Measurements from ENCODE around the gene FAIM2. TPM values are rescaled to one million over a fixed set of nuclear protein-coding genes. Genes with fewer than 3 reads are reported as not detected.
"Not testable (repeated sequence)": the region's sequence is repeated elsewhere in the genome, so short reads cannot be mapped to it uniquely, and the experiment has no call there.

FAIM2 gene
- total RNA-seq, 5 donors from 2014 or later (not counting 1 experiment from before 2014, with no cell fraction given): 0.25 to 0.30 TPM; not detected in 3

DNA sequence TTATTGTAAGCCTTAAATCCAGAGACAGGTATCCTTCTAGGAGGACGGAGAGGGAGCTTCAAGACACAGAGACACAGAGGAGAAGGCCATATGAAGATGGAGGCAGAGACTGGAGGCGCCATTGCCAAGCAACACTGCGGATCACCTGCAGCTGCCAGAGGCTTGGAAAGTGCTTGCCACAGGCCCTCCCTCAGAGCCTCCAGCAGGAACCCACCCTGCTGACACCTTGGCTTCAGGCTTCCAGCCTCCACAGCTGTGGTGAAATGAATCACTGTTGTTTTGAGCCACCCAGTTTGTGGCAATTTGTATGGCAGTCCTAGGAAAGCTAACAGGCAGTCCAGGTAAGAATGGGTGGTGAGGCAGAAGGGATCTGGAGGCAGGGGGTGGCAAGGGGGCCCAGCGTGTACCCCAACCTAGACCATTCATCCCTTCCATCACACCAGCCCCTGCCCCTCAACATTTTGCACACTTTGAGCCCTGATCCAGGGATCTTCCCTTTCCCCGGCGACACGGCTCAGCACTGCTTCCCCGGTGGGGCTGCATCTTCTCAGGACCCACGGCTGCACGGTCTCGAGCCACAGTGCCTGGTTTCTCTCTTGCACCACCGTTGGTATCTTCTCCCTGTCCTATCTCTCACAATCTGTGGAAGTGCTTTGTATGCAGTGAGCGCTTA, 38.5 kb downstream of the FAIM2 start:
- Histone ChIP-seq H3K27ac (ENCODE audit: low read length) (no peak overlapping the region), H3K36me3 (ENCODE audit: control insufficient read depth in 2 of 2, extremely low read depth in 1 of 2, insufficient read depth in 1 of 2, low read length in 1 of 2) (no peaks in the 10 kb centered on the region), H3K27me3 (replicated peaks in 1 of 2; ENCODE audit: control insufficient read depth in 2 of 2, extremely low read depth in 1 of 2, insufficient read depth in 2 of 2, low read length in 1 of 2) (peaks cover 0 to 29% of the 10 kb centered on the region in 2 experiments), H3K4me3 (ENCODE audit: control insufficient read depth in 1 of 2, extremely low read depth in 1 of 2, low read length in 1 of 2) (no peak overlapping the region), H3K9me3 (no peaks in the 10 kb centered on the region), H3K4me1 (ENCODE audit: control insufficient read depth in 1 of 2, extremely low read depth in 1 of 2, insufficient read depth in 2 of 2, low read length in 2 of 2) (peaks cover 0 to 6% of the 10 kb centered on the region in 2 experiments)
- WGBS (ENCODE audit: insufficient coverage): 86% methylated on average over 11 of the region's 13 CpGs
- no peak for DNase-seq
- no peak overlapping the region for H3K27ac Mint-ChIP-seq
- no peaks in the 10 kb centered on the region for H3K36me3 Mint-ChIP-seq
- peaks cover 4 to 5% of the 10 kb centered on the region in 2 donors for H3K27me3 Mint-ChIP-seq
- peaks cover 0 to 2% (median 0%) of the 10 kb centered on the region in 3 donors for H3K4me1 Mint-ChIP-seq
- ChIA-PET POLR2A (no interaction called here), CTCF (interaction anchor here in 1 of 2 donors (0.6 to 1.1 kb wide), 2 partner anchors 16 to 153 kb away, joined by 3 read pairs; no protein-coding TSS in a partner anchor)
- no peak for ATAC-seq (replicated peaks in 1 of 4)
- H3K9me3 Mint-ChIP-seq: no peaks in the 10 kb centered on the region
- H3K4me3 Mint-ChIP-seq: no peak overlapping the region

DNA sequence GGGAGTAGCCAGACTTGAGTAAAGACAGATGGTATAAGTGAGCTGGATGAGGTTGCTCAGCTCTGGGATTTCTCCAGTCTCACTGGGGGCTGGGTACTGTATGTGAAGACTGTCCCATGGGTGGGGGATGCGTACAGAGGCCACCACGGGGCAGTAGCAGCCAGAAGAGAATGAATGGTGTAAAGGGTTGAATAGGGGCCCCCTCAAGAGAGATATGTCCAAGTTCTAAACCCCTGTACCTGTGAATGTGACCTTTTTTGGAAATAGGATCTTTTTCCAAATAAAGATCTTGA, 39.0 kb downstream of the FAIM2 start:
- CTCF ChIA-PET: interaction anchor here in 1 of 2 donors (0.6 to 1.1 kb wide), 2 partner anchors 15 to 153 kb away, joined by 3 read pairs; no protein-coding TSS in a partner anchor
- no CpG with 5 or more reads among the region's 2 CpGs for WGBS (ENCODE audit: insufficient coverage)
- peaks cover 0 to 29% of the 10 kb centered on the region in 2 experiments for H3K27me3 ChIP-seq (replicated peaks in 1 of 2; ENCODE audit: control insufficient read depth in 2 of 2, extremely low read depth in 1 of 2, insufficient read depth in 2 of 2, low read length in 1 of 2)
- ATAC-seq (replicated peaks in 1 of 4): no peak
- DNase-seq: no peak
- no peaks in the 10 kb centered on the region for H3K9me3 ChIP-seq
- H3K36me3 ChIP-seq (ENCODE audit: control insufficient read depth in 2 of 2, extremely low read depth in 1 of 2, insufficient read depth in 1 of 2, low read length in 1 of 2): no peaks in the 10 kb centered on the region
- H3K27ac Mint-ChIP-seq: no peak overlapping the region
- no peaks in the 10 kb centered on the region for H3K9me3 Mint-ChIP-seq
- H3K4me3 ChIP-seq (ENCODE audit: control insufficient read depth in 1 of 2, extremely low read depth in 1 of 2, low read length in 1 of 2): no peak overlapping the region
- POLR2A ChIA-PET: no interaction called here
- H3K27ac ChIP-seq (ENCODE audit: low read length): no peak overlapping the region
- H3K4me1 ChIP-seq (ENCODE audit: control insufficient read depth in 1 of 2, extremely low read depth in 1 of 2, insufficient read depth in 2 of 2, low read length in 2 of 2): peaks cover 0 to 6% of the 10 kb centered on the region in 2 experiments
- H3K27me3 Mint-ChIP-seq: peaks cover 4 to 5% of the 10 kb centered on the region in 2 donors
- no peak overlapping the region for H3K4me3 Mint-ChIP-seq
- no peaks in the 10 kb centered on the region for H3K36me3 Mint-ChIP-seq
- H3K4me1 Mint-ChIP-seq: peaks cover 0 to 2% (median 0%) of the 10 kb centered on the region in 3 donors

DNA sequence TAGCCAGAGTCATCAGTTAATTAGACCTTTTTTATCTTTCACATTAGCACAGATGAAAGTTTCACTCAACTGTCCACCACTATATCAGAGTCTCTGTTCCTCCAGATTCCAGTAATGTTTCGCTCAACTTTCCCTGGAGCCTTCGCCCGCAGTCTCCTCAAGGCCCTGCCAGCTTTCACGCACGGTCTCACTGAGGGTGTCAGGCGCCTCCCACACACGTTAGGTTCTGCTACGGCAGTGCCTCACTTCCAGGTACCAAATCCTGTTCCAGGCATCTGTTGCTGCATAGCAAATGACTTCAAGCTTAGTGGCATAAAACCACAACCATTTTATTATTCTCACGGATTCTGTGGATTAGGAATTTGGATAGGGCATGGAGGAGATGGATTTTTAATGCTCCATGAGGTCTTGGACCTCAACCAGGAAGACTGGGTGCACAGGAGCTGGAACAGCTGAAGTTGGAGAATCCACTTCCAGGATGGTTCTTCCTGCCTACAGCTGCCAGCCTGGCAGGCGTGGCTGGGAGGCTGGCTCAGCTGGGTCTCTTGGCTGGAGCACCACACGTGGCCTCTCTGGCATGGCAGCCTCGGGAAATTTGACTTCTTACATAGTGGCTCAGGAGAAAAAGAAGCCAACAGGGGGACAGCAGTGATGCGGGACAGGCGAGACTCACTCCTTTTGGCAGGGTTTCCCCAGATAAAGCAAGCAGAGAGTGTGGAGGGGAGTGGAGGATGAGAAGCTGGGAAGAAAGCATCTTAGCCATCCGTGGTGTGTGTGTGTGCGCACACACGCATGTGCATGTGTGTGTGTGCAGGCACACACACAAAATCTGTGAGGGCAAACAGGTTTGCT, 39.5 kb downstream of the FAIM2 start:
- ChIA-PET CTCF (interaction anchor here in 1 of 2 donors (0.6 to 1.1 kb wide), 2 partner anchors 15 to 152 kb away, joined by 3 read pairs; no protein-coding TSS in a partner anchor), POLR2A (interaction anchor here in 1 of 2 donors (0.7 kb wide), 1 partner anchor 11 kb away, joined by 3 read pairs; no protein-coding TSS in a partner anchor)
- Histone ChIP-seq H3K36me3 (ENCODE audit: control insufficient read depth in 2 of 2, extremely low read depth in 1 of 2, insufficient read depth in 1 of 2, low read length in 1 of 2) (no peaks in the 10 kb centered on the region), H3K4me1 (ENCODE audit: control insufficient read depth in 1 of 2, extremely low read depth in 1 of 2, insufficient read depth in 2 of 2, low read length in 2 of 2) (peaks cover 0 to 6% of the 10 kb centered on the region in 2 experiments), H3K27me3 (replicated peaks in 1 of 2; ENCODE audit: control insufficient read depth in 2 of 2, extremely low read depth in 1 of 2, insufficient read depth in 2 of 2, low read length in 1 of 2) (peaks cover 0 to 29% of the 10 kb centered on the region in 2 experiments), H3K27ac (ENCODE audit: low read length) (no peak overlapping the region), H3K9me3 (no peaks in the 10 kb centered on the region), H3K4me3 (ENCODE audit: control insufficient read depth in 1 of 2, extremely low read depth in 1 of 2, low read length in 1 of 2) (no peak overlapping the region)
- Mint-ChIP-seq H3K27me3 (peaks cover 4 to 6% of the 10 kb centered on the region in 2 donors), H3K9me3 (no peaks in the 10 kb centered on the region), H3K27ac (no peak overlapping the region), H3K4me1 (peaks cover 0 to 2% (median 0%) of the 10 kb centered on the region in 3 donors), H3K36me3 (no peaks in the 10 kb centered on the region), H3K4me3 (no peak overlapping the region)
- ATAC-seq (replicated peaks in 1 of 4) (no peak), DNase-seq (no peak)
- 75% methylated on average over 15 of the region's 17 CpGs for WGBS (ENCODE audit: insufficient coverage)

- peaks cover 4 to 13% of the 10 kb centered on the region in 2 donors for H3K27me3 Mint-ChIP-seq
- H3K36me3 ChIP-seq (ENCODE audit: control insufficient read depth in 2 of 2, extremely low read depth in 1 of 2, insufficient read depth in 1 of 2, low read length in 1 of 2); H3K4me1 ChIP-seq (ENCODE audit: control insufficient read depth in 1 of 2, extremely low read depth in 1 of 2, insufficient read depth in 2 of 2, low read length in 2 of 2); H3K36me3 Mint-ChIP-seq; H3K4me3 Mint-ChIP-seq; ATAC-seq (replicated peaks in 1 of 4); DNase-seq; H3K4me3 ChIP-seq (ENCODE audit: control insufficient read depth in 1 of 2, extremely low read depth in 1 of 2, low read length in 1 of 2); CTCF ChIA-PET; H3K9me3 Mint-ChIP-seq; POLR2A ChIA-PET; H3K9me3 ChIP-seq; H3K27ac ChIP-seq (ENCODE audit: low read length); H3K27ac Mint-ChIP-seq; H3K4me1 Mint-ChIP-seq: not testable (repeated sequence)
- 100% methylated on average over 6 of the region's 31 CpGs for WGBS (ENCODE audit: insufficient coverage)
- H3K27me3 ChIP-seq (replicated peaks in 1 of 2; ENCODE audit: control insufficient read depth in 2 of 2, extremely low read depth in 1 of 2, insufficient read depth in 2 of 2, low read length in 1 of 2): peaks cover 0 to 14% of the 10 kb centered on the region in 2 experiments
Measured at GRCh38 chr12:49860921-49861320, 42.8 kb downstream of the FAIM2 start.

DNA sequence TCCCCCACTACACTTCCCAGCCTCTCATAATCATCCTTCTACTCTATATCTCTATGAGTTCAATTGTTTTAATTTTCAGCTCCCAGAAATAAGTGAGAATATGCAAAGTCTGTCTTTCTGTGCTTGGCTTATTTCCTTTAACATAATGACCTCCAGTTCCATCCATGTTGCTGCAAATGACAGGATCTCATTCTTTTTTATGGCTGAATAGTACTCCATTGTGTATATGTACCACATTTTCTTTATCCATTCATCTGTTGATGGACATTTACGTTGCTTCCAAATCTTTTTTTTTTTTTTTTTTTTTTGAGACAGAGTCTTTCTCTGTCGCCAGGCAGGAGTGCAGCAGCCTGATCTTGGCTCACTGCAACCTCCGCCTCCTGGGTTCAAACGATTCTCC, 47.8 kb downstream of the FAIM2 start:
- H3K4me3 ChIP-seq (ENCODE audit: control insufficient read depth in 1 of 2, extremely low read depth in 1 of 2, low read length in 1 of 2); DNase-seq; H3K27me3 ChIP-seq (replicated peaks in 1 of 2; ENCODE audit: control insufficient read depth in 2 of 2, extremely low read depth in 1 of 2, insufficient read depth in 2 of 2, low read length in 1 of 2); H3K27ac Mint-ChIP-seq; H3K4me3 Mint-ChIP-seq; H3K9me3 Mint-ChIP-seq; H3K9me3 ChIP-seq; ATAC-seq (replicated peaks in 1 of 4); CTCF ChIA-PET; H3K36me3 ChIP-seq (ENCODE audit: control insufficient read depth in 2 of 2, extremely low read depth in 1 of 2, insufficient read depth in 1 of 2, low read length in 1 of 2); H3K4me1 ChIP-seq (ENCODE audit: control insufficient read depth in 1 of 2, extremely low read depth in 1 of 2, insufficient read depth in 2 of 2, low read length in 2 of 2); POLR2A ChIA-PET; H3K36me3 Mint-ChIP-seq; H3K27ac ChIP-seq (ENCODE audit: low read length); H3K4me1 Mint-ChIP-seq: not testable (repeated sequence)
- WGBS (ENCODE audit: insufficient coverage): 75% methylated on average over 3 of the region's 4 CpGs
- peaks cover 9 to 12% of the 10 kb centered on the region in 2 donors for H3K27me3 Mint-ChIP-seq

GRCh38 chr12:49854976-49855375, 48.7 kb downstream of the FAIM2 start:
- WGBS (ENCODE audit: insufficient coverage): 60% methylated on average over 1 of the region's 4 CpGs
- H3K27ac Mint-ChIP-seq: no peak overlapping the region
- H3K27me3 Mint-ChIP-seq: peaks cover 9 to 18% of the 10 kb centered on the region in 2 donors
- no peaks in the 10 kb centered on the region for H3K4me1 Mint-ChIP-seq
- Histone ChIP-seq H3K4me1 (ENCODE audit: control insufficient read depth in 1 of 2, extremely low read depth in 1 of 2, insufficient read depth in 2 of 2, low read length in 2 of 2) (no peaks in the 10 kb centered on the region), H3K36me3 (ENCODE audit: control insufficient read depth in 2 of 2, extremely low read depth in 1 of 2, insufficient read depth in 1 of 2, low read length in 1 of 2) (no peaks in the 10 kb centered on the region), H3K27me3 (replicated peaks in 1 of 2; ENCODE audit: control insufficient read depth in 2 of 2, extremely low read depth in 1 of 2, insufficient read depth in 2 of 2, low read length in 1 of 2) (peaks cover 0 to 2% of the 10 kb centered on the region in 2 experiments), H3K9me3 (no peaks in the 10 kb centered on the region), H3K4me3 (ENCODE audit: control insufficient read depth in 1 of 2, extremely low read depth in 1 of 2, low read length in 1 of 2) (no peak overlapping the region), H3K27ac (ENCODE audit: low read length) (no peak overlapping the region)
- ATAC-seq (replicated peaks in 1 of 4) (no peak), DNase-seq (no peak)
- ChIA-PET POLR2A (no interaction called here), CTCF (interaction anchor here in 1 of 2 donors (0.6 to 0.9 kb wide), 2 partner anchors 200 to 848 kb away, joined by 3 read pairs; no protein-coding TSS in a partner anchor)
- no peaks in the 10 kb centered on the region for H3K9me3 Mint-ChIP-seq
- no peak overlapping the region for H3K4me3 Mint-ChIP-seq
- no peaks in the 10 kb centered on the region for H3K36me3 Mint-ChIP-seq
